Measurements from ENCODE around the gene NR6A1.

NR6A1 gene

DNA sequence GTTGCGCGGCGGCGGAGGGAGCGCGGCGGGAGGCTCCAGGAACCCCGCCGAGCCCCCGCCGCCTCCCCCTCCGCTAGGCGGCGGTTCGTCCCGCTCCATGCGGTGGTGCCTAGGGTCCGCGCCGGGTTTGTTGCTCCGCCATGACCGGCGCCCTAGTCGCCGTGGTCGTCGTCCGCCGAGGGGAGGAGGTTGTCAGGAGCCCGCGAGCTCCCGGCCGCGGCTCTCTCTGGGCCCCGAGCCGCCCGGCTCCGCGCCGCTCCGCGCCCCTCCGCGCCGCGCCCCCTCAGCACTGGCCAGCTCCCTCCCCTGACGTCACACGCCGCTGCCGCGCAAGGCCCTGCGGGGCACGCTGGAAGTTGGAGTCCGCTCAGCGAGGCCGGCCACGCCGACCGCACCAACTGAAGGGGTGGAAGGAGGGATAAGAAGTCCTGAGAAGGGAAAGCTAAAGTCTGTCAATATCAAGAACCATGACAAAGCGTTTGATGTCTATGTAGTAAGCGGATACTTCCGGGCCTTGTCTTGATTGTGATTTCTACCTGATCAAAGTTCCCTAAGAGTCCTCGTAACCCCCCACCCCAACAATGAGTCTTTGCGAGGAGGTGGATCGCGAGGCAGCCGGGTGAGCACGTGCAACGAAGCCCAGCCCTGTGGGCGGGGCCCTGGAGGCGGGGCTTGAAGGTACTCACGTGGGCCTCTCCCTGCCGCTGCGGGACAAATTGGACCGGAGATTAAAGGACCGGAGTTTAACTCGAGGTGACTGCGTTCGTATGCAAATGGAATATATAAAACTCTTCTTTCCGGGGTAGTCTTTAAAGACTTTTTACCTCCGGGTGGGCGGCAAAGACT, at the start of gene NR6A1:
TSS of gene NR6A1 (minus strand) at position 291 of the 846 bp plus-strand sequence.
- peak within 1 kb of the TSS; percentile 88 for H3K4me3 Mint-ChIP-seq
- peak within 1 kb of the TSS; percentile 82 for H3K27ac Mint-ChIP-seq
- peaks cover 2% of the 10 kb centered on the region for H3K36me3 Mint-ChIP-seq (ENCODE audit: low read depth)
- no peaks in the 10 kb centered on the region for H3K9me3 Mint-ChIP-seq
- peak; percentile 93 for DNase-seq (ENCODE audit: low spot score)
- H3K27me3 Mint-ChIP-seq (ENCODE audit: low read depth) = peaks cover 78% of the 10 kb centered on the region
- peaks cover 36% of the 10 kb centered on the region for H3K4me1 Mint-ChIP-seq (ENCODE audit: low read depth)

GRCh38 chr9:124818431-124819281, 47.5 kb upstream of the NR6A1 start:
- no peaks in the 10 kb centered on the region for H3K9me3 Mint-ChIP-seq
- peaks cover 9% of the 10 kb centered on the region for H3K4me1 Mint-ChIP-seq (ENCODE audit: low read depth)
- peak overlapping the region; percentile 4 for H3K27ac Mint-ChIP-seq
- no peak overlapping the region for H3K4me3 Mint-ChIP-seq
- H3K36me3 Mint-ChIP-seq (ENCODE audit: low read depth) = no peaks in the 10 kb centered on the region
- peaks cover 4% of the 10 kb centered on the region for H3K27me3 Mint-ChIP-seq (ENCODE audit: low read depth)
- peak; percentile 55 for DNase-seq (ENCODE audit: low spot score)

GRCh38 chr9:124815601-124816000, 44.5 kb upstream of the NR6A1 start:
- Mint-ChIP-seq H3K36me3 (ENCODE audit: low read depth) (no peaks in the 10 kb centered on the region), H3K9me3 (no peaks in the 10 kb centered on the region), H3K27ac (no peak overlapping the region), H3K27me3 (ENCODE audit: low read depth) (no peaks in the 10 kb centered on the region), H3K4me3 (no peak overlapping the region), H3K4me1 (ENCODE audit: low read depth) (peaks cover 9% of the 10 kb centered on the region)
- DNase-seq (ENCODE audit: low spot score) = no peak

- Mint-ChIP-seq H3K9me3 (no peaks in the 10 kb centered on the region), H3K4me3 (no peak overlapping the region), H3K36me3 (ENCODE audit: low read depth) (no peaks in the 10 kb centered on the region), H3K27ac (no peak overlapping the region), H3K27me3 (ENCODE audit: low read depth) (no peaks in the 10 kb centered on the region), H3K4me1 (ENCODE audit: low read depth) (peaks cover 9% of the 10 kb centered on the region)
- no peak for DNase-seq (ENCODE audit: low spot score)
Measured at GRCh38 chr9:124814164-124814535, 43.0 kb upstream of the NR6A1 start.

DNA sequence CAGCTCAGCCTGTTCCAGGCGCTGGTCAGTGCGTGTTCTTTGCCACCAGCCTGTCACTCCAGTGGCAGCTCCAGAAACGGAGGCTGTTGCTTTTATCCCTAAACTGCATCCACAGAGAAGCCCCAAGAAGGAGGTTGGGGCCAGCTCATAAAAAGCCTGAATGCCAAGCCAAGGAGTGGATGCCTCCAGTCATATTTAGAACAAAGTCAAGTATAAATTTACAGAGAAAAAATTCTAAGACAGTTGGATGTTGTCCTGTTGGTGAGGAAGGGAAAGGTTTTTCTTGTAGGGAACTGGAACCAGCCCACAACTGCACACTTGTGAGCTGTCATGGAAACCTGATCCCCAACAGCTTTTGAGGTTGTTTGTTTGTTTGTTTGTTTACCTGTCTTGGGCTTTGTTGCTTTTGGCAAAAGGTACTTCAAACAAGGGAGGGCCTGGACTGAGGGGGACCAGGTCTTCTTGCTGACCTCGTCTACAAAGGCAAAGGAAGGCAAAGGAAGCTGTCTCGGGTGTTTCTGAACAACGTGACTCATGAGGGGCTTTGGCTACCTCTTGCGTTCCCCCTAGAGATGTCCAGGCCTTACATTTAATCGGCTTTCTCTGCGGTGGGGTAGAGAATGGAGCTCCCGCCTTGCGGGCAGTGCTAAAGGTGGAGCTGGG, 42.5 kb upstream of the NR6A1 start:
- DNase-seq (ENCODE audit: low spot score) = no peak
- no peaks in the 10 kb centered on the region for H3K36me3 Mint-ChIP-seq (ENCODE audit: low read depth)
- no peak overlapping the region for H3K4me3 Mint-ChIP-seq
- H3K9me3 Mint-ChIP-seq = no peaks in the 10 kb centered on the region
- H3K27ac Mint-ChIP-seq = no peak overlapping the region
- peaks cover 7% of the 10 kb centered on the region for H3K4me1 Mint-ChIP-seq (ENCODE audit: low read depth)
- no peaks in the 10 kb centered on the region for H3K27me3 Mint-ChIP-seq (ENCODE audit: low read depth)

DNA sequence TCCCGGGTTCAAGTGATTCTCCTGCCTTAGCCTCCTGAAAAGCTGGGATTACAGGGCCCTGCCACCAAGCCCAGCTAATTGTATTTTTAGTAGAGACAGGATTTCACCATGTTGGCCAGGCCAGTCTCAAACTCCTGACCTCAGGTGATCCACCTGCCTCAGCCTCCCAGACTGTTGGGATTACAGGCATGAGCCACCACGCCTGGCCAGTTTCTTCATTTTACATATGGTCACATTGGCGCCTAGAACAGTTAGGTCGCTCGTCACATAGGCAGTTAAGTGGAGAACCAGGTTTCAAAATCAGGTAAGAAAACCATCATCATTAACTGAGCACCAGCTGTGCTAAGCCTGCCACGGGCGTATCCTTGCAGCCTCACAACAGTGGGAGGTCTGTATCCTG, 41.9 kb upstream of the NR6A1 start:
- Mint-ChIP-seq H3K4me3 (no peak overlapping the region), H3K4me1 (ENCODE audit: low read depth) (peaks cover 1% of the 10 kb centered on the region), H3K36me3 (ENCODE audit: low read depth) (no peaks in the 10 kb centered on the region), H3K27me3 (ENCODE audit: low read depth) (no peaks in the 10 kb centered on the region), H3K9me3 (no peaks in the 10 kb centered on the region), H3K27ac (no peak overlapping the region)
- no peak for DNase-seq (ENCODE audit: low spot score)

GRCh38 chr9:124812441-124812876, 41.3 kb upstream of the NR6A1 start:
- Mint-ChIP-seq H3K36me3 (ENCODE audit: low read depth) (no peaks in the 10 kb centered on the region), H3K4me1 (ENCODE audit: low read depth) (no peaks in the 10 kb centered on the region), H3K4me3 (no peak overlapping the region), H3K9me3 (no peaks in the 10 kb centered on the region), H3K27me3 (ENCODE audit: low read depth) (no peaks in the 10 kb centered on the region), H3K27ac (no peak overlapping the region)
- DNase-seq (ENCODE audit: low spot score) = no peak

DNA sequence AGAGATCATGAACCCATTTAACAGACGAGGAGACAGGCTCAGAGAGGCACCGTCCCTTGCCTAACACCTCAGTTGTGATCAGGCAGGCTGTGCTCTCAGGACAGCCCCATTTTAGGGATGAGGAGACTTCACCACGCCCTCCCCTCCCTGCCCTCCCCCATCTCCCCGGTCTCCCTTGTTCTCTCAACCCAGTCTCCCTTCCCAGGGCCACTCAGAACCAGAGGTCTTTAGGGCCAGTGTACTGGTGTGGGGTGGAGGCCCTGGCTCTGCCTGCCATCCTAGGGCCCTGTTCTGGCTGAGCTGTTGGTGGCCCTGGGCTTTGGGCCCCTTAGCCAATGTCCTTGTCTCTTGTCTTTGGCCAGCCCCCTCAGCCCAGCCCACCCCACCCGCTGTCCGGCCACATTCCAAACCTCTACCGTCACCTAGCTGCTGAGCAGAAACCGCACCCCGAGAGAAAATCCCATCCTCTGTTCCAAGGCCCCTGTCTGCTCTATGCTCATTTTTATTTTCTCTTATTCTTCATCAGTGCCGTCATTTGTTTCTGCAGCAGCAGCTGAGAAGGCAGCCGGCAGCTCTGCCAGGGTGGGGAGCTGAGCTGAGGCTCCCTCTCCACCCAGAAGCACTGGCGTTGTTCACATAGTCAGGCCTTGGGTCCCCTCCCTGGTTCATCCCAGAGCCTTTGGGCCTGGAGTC, 39.7 kb upstream of the NR6A1 start:
- no peaks in the 10 kb centered on the region for H3K4me1 Mint-ChIP-seq (ENCODE audit: low read depth)
- no peak for DNase-seq (ENCODE audit: low spot score)
- H3K27ac Mint-ChIP-seq = no peak overlapping the region
- H3K4me3 Mint-ChIP-seq = no peak overlapping the region
- H3K36me3 Mint-ChIP-seq (ENCODE audit: low read depth) = no peaks in the 10 kb centered on the region
- H3K27me3 Mint-ChIP-seq (ENCODE audit: low read depth) = no peaks in the 10 kb centered on the region
- H3K9me3 Mint-ChIP-seq = no peaks in the 10 kb centered on the region

GRCh38 chr9:124809741-124810500, 38.8 kb upstream of the NR6A1 start:
- Mint-ChIP-seq H3K9me3 (no peaks in the 10 kb centered on the region), H3K4me3 (no peak overlapping the region), H3K4me1 (ENCODE audit: low read depth) (no peaks in the 10 kb centered on the region)

GRCh38 chr9:124809211-124809610, 38.1 kb upstream of the NR6A1 start:
- H3K4me1 Mint-ChIP-seq (ENCODE audit: low read depth) = no peaks in the 10 kb centered on the region
- H3K27me3 Mint-ChIP-seq (ENCODE audit: low read depth) = peaks cover 4% of the 10 kb centered on the region
- no peak for DNase-seq (ENCODE audit: low spot score)
- H3K27ac Mint-ChIP-seq = no peak overlapping the region
- H3K36me3 Mint-ChIP-seq (ENCODE audit: low read depth) = no peaks in the 10 kb centered on the region
- H3K9me3 Mint-ChIP-seq = no peaks in the 10 kb centered on the region
- H3K4me3 Mint-ChIP-seq = no peak overlapping the region

More at GRCh38 chr9:124809741-124810500, 38.8 kb upstream of the NR6A1 start:
- no peak for DNase-seq (ENCODE audit: low spot score)
- peaks cover 4% of the 10 kb centered on the region for H3K27me3 Mint-ChIP-seq (ENCODE audit: low read depth)
- H3K36me3 Mint-ChIP-seq (ENCODE audit: low read depth) = no peaks in the 10 kb centered on the region
- no peak overlapping the region for H3K27ac Mint-ChIP-seq

DNA sequence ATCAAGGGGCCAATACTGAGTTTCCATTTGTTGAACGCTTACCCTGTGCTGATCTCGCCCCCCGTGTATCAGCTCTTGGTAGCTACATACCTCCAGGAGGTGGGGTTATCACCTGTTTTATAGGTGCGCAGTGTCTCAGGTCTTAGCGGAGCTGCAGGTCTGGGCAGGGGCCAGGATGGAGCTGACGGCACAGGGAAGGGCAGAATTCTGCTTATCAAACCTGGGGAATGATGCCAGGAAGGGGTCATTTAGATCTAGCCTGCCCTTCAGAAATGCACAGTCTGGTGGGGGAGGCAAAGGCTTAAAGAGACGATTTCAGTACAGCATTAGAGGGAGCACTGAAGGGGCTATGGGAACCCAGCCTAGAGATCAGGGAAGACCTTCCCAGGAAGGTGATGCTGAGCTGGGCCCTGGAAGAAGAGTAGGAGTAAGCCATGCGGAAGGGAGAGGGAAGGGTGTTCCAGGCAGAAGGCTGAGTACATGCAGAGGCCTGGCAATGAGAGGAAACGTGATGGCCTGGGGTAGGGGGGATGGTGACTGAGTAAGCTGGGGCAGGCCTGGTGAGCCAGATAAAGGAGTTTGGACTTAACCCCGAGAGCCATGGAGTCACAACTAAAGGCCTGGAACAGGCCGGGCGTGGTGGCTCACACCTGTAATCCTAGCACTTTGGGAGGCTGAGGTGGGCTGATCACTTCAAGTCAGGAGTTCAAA, 37.3 kb upstream of the NR6A1 start:
- no peaks in the 10 kb centered on the region for H3K9me3 Mint-ChIP-seq

DNA sequence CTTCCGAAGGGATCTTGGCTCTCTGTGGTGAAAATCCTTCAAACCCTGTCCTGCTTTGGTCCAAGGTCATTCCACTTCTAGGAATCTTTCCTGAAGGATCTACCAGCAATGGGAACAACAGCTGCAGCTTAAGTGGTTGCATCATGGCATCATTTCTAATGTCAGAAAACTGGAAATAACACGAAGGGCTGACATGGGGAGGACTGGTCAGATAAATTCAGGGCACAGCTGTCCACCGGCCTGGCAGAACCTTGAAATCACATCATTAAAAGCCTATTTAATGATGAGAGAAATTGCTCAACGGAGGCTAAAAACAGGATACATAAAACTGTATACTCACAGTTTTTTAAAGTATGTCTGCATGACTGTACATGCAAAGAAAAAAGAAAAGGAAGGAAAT, 34.1 kb upstream of the NR6A1 start:
- Mint-ChIP-seq H3K36me3 (ENCODE audit: low read depth) (no peaks in the 10 kb centered on the region), H3K27ac (no peak overlapping the region), H3K9me3 (no peaks in the 10 kb centered on the region), H3K4me1 (ENCODE audit: low read depth) (no peaks in the 10 kb centered on the region), H3K27me3 (ENCODE audit: low read depth) (peaks cover 4% of the 10 kb centered on the region), H3K4me3 (no peak overlapping the region)
- no peak for DNase-seq (ENCODE audit: low spot score)

More for the DNA sequence above, 37.3 kb upstream of the NR6A1 start:
- DNase-seq (ENCODE audit: low spot score) = no peak
- H3K36me3 Mint-ChIP-seq (ENCODE audit: low read depth) = no peaks in the 10 kb centered on the region
- H3K27me3 Mint-ChIP-seq (ENCODE audit: low read depth) = peaks cover 4% of the 10 kb centered on the region
- no peak overlapping the region for H3K27ac Mint-ChIP-seq
- H3K4me1 Mint-ChIP-seq (ENCODE audit: low read depth) = no peaks in the 10 kb centered on the region
- H3K4me3 Mint-ChIP-seq = no peak overlapping the region

Measured in T-helper 2 cell treated with Interferon-gamma antibody and Interleukin-4, amounts not matched to agents 5 μg/mL and 100 μg/mL, for 36 hours (primary cell).